GM21825 (cell line): ENCODE data around the gene TBRG4.
"Not testable (repeated sequence)": the region's sequence is repeated elsewhere in the genome, so short reads cannot be mapped to it uniquely, and the experiment has no call there.

ENCODE experiments used
- ATAC-seq: cut with Tn5 transposase; IDR thresholded peaks from one replicate; pipeline ENCODE4 v1.9.1; 2021; ENCODE audit warnings: mild to moderate bottlenecking, moderate library complexity; ENCODE audit not compliant: unreplicated experiment

TBRG4 gene

GRCh38 chr7:45111298-45112223 is at the start of gene TBRG4:
Gene TBRG4 (minus strand): TSS chr7:45111697. CDS start chr7:45109237, 2,460 bp downstream.
- ATAC-seq, result peak; percentile 94

GRCh38 chr7:45161138-45161537 is 49.6 kb upstream of the TBRG4 start:
- no peak for ATAC-seq

- no peak for ATAC-seq
These were observed 49.0 kb upstream of the TBRG4 start for GRCh38 chr7:45160417-45160881.

- ATAC-seq, result no peak
These were observed 47.8 kb upstream of the TBRG4 start for GRCh38 chr7:45159296-45159695.

- ATAC-seq, result no peak
These were observed 47.0 kb upstream of the TBRG4 start for GRCh38 chr7:45158471-45158870.

GRCh38 chr7:45157653-45158401 is 46.3 kb upstream of the TBRG4 start, which contains the start of gene RAMP3:
Gene RAMP3 (plus strand): TSS chr7:45157791. CDS start chr7:45157829, 38 bp downstream.
- no peak for ATAC-seq

GRCh38 chr7:45157286-45157652 is 45.8 kb upstream of the TBRG4 start:
- no peak for ATAC-seq

GRCh38 chr7:45156516-45157272 is 45.2 kb upstream of the TBRG4 start:
- no peak for ATAC-seq

GRCh38 chr7:45155941-45156340 is 44.4 kb upstream of the TBRG4 start:
- no peak for ATAC-seq

- ATAC-seq, result no peak
These were observed 43.9 kb upstream of the TBRG4 start for GRCh38 chr7:45155357-45155900.

GRCh38 chr7:45153861-45154260 is 42.4 kb upstream of the TBRG4 start:
- not testable (repeated sequence) for ATAC-seq

GRCh38 chr7:45153233-45153632 is 41.7 kb upstream of the TBRG4 start:
- ATAC-seq, result no peak

- no peak for ATAC-seq
These were observed 40.5 kb upstream of the TBRG4 start for GRCh38 chr7:45151967-45152366.

GRCh38 chr7:45151131-45151684 is 39.7 kb upstream of the TBRG4 start:
- no peak for ATAC-seq

- no peak for ATAC-seq
These were observed 38.7 kb upstream of the TBRG4 start for GRCh38 chr7:45150199-45150598.

GRCh38 chr7:45149606-45150005 is 38.1 kb upstream of the TBRG4 start:
- ATAC-seq, result no peak

- no peak for ATAC-seq
These were observed 37.1 kb upstream of the TBRG4 start for GRCh38 chr7:45148653-45148973.

- no peak for ATAC-seq
These were observed 36.6 kb upstream of the TBRG4 start for GRCh38 chr7:45147858-45148652.

- no peak for ATAC-seq
These were observed 35.3 kb upstream of the TBRG4 start for GRCh38 chr7:45146531-45147379.
